Measurements from ENCODE around the gene DUSP9.

Gene DUSP9

GRCh38 chrX:153653556-153653955 lies 6.6 kb downstream of the DUSP9 start:
- CTCF ChIA-PET, result interaction anchor here (1.0 to 7.1 kb wide), 7 partner anchors 9 to 293 kb away, joined by 3 to 39 read pairs (median 6); no protein-coding TSS in a partner anchor

GRCh38 chrX:153657161-153657560 lies 10.2 kb downstream of the DUSP9 start:
- TF ChIP-seq ZBTB44 (tag by site-specific recombination; IDR thresholded peaks at IDR 0.05) (no peak), SETDB1 (IDR thresholded peaks at IDR 0.05; ENCODE audit: insufficient read length, low read length) (no peak), GLI2 (tag by site-specific recombination; IDR thresholded peaks at IDR 0.05; ENCODE audit: borderline replicate concordance, low read depth) (no peak), ZNF658 (tag by site-specific recombination; IDR thresholded peaks at IDR 0.05) (no peak), PRDM10 (tag by site-specific recombination; IDR thresholded peaks at IDR 0.05) (no peak), ZNF513 (tag by site-specific recombination; IDR thresholded peaks at IDR 0.05) (no peak), ZNF530 (tag by site-specific recombination; IDR thresholded peaks at IDR 0.05; ENCODE audit: low read depth) (no peak), AEBP2 (tag by site-specific recombination; IDR thresholded peaks at IDR 0.05; ENCODE audit: borderline replicate concordance) (no peak), CTCF (tag by site-specific recombination; IDR thresholded peaks at IDR 0.05) (no peak), ZNF473 (tag by site-specific recombination; IDR thresholded peaks at IDR 0.05) (no peak), ZNF404 (tag by site-specific recombination; IDR thresholded peaks at IDR 0.05) (no peak), ZNF521 (tag by site-specific recombination; IDR thresholded peaks at IDR 0.05) (no peak), OSR2 (tag by site-specific recombination; IDR thresholded peaks at IDR 0.05) (no peak), ZSCAN4 (tag by site-specific recombination; IDR thresholded peaks at IDR 0.05) (no peak), ZNF529 (tag by site-specific recombination; IDR thresholded peaks at IDR 0.05; ENCODE audit: insufficient replicate concordance) (no peak), ZFP37 (tag by site-specific recombination; IDR thresholded peaks at IDR 0.05) (no peak), ZNF677 (tag by site-specific recombination; IDR thresholded peaks at IDR 0.05) (no peak), ZNF501 (tag by site-specific recombination; IDR thresholded peaks at IDR 0.05) (no peak), YY2 (tag by site-specific recombination; IDR thresholded peaks at IDR 0.05) (no peak)
- Histone ChIP-seq H3K9me3 (ENCODE audit: control insufficient read depth, insufficient read depth, low read depth, low read length) (no peaks in the 10 kb centered on the region; the same call in 1 of the 2 replicates), H3K27ac (ENCODE audit: extremely low read depth, low read depth, low read length) (no peak overlapping the region), H3K36me3 (ENCODE audit: control insufficient read depth in 2 of 2, insufficient read depth in 1 of 2, low read length in 2 of 2) (no peaks in the 10 kb centered on the region), H3K4me3 (ENCODE audit: low read depth, low read length) (no peak overlapping the region), H3K4me1 (ENCODE audit: control insufficient read depth, insufficient read depth, low read length) (no peaks in the 10 kb centered on the region)
- POLR2A ChIA-PET, result no interaction called here
- CTCF ChIA-PET, result interaction anchor here (0.9 to 4.3 kb wide), 7 partner anchors 8 to 118 kb away, joined by 4 to 40 read pairs (median 7); no protein-coding TSS in a partner anchor

More at GRCh38 chrX:153653556-153653955, 6.6 kb downstream of the DUSP9 start:
- Histone ChIP-seq H3K9me3 (ENCODE audit: control insufficient read depth, insufficient read depth, low read depth, low read length) (no peaks in the 10 kb centered on the region; the same call in 1 of the 2 replicates), H3K36me3 (ENCODE audit: control insufficient read depth in 2 of 2, insufficient read depth in 1 of 2, low read length in 2 of 2) (no peaks in the 10 kb centered on the region), H3K4me1 (ENCODE audit: control insufficient read depth, insufficient read depth, low read length) (no peaks in the 10 kb centered on the region), H3K4me3 (ENCODE audit: low read depth, low read length) (no peak overlapping the region), H3K27ac (ENCODE audit: extremely low read depth, low read depth, low read length) (no peak overlapping the region)
- TF ChIP-seq HOXC10 (CRISPR knock-in tag; IDR thresholded peaks at IDR 0.05) (no peak), ZNF707 (tag by site-specific recombination; IDR thresholded peaks at IDR 0.05) (no peak), SETDB1 (IDR thresholded peaks at IDR 0.05; ENCODE audit: insufficient read length, low read length) (peak; percentile 13)
- POLR2A ChIA-PET, result no interaction called here

All from HEK293 (cell line).